GDM1 (cell line): Measurements from ENCODE around the gene MYBPC1.

Source experiments
- DNase-seq: peaks from one replicate; lab custom pipeline; 2025; lab: John Stamatoyannopoulos, UW

The MYBPC1 gene

DNA sequence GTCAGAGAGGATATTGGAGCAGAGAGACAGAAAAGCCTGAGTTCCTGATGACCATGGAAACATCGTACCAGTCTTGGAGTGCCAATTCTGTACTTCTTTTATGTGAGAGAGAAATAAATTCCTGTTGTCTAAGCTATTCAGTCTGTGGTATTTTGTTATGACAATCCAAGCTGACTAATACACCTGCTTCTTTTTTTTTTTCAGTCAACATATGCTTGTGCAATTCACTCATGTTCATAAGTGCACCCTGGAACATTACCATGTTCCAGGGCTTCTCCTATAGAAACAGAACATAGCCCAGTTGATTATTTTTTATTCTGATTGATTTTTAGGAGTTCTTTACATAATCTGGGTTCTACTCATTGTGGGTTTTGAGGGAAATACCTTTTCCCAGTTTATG, 100.9 kb downstream of the MYBPC1 start:
- no peak for DNase-seq

- no peak for DNase-seq
Measured at GRCh38 chr12:101696251-101697196, 101.8 kb downstream of the MYBPC1 start.

DNA sequence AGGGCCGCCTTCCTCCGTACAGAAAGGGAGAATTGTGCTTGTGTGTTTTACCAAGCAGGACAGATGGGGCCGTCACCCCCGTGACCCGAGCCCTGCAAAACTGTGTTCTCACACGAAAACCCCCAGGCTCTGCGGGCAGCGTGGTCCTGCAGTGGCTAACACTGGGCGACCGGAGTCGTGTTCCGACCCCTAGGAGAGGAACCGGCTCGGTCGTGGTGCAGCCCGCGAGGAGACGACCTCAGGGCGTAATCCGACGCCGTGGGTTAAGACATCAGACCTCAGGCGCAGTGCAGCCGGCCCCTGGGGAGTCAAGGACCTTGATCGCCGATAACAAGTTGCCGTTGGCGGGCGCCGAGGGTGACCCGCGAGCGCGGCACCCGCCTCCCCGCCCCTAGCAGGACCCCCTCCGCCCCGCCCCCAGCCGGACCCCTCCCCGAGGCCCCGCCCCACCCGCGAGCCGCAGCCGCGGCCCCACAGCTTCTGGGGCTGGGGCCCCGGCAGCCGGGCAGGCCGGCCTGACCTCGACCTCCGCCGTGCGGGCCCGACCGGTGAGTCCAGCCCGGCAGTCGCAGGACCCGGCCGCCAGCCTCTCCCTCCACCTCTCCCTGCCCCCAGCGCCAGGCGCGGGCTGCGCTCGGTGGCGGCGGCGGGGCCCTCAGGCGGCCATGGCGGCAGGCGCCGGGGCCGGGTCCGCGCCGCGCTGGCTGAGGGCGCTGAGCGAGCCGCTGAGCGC, 102.6 kb downstream of the MYBPC1 start, which contains the start of gene CHPT1:
Gene CHPT1 (plus strand): TSS at position 444 of the 733 bp plus-strand sequence. CDS start 222 bp downstream, at position 666.
- peak; percentile 73 for DNase-seq

DNA sequence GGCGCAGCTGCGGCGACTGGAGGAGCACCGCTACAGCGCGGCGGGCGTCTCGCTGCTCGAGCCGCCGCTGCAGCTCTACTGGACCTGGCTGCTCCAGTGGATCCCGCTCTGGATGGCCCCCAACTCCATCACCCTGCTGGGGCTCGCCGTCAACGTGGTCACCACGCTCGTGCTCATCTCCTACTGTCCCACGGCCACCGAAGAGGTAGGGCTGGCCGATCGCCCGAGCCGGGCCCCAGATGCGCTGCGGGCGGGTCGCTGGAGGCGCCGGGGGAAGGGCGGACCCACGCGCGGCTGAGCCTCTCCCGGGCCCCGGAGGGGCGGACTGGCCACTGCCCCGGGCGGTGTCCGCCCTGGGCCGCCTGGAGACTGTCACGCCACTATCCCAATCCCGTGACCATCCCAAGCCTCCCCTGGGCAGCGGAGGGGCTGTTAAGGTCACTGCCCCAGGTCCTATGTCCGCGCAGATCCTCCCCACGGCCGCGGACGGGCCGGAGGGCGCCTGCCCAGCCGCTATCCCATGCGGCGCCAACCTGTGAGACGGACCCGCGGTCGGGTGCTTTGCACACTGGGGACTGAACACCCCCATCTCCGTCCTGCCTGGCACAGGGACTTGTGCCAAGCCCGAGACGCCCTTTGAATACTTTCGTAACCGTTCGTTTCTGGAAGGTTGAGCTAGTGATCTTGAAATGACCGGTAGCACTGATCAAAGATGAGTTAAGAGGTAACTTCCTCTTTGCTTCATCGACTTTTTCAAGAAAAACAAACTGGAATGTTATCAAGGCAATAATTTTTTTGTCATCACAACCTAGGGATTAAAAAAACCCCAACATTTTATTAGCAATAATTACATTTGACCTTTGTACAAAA, 103.4 kb downstream of the MYBPC1 start:
- DNase-seq, result no peak

GRCh38 chr12:101698800-101699347, 104.1 kb downstream of the MYBPC1 start:
- no peak for DNase-seq

GRCh38 chr12:101700299-101700820, 105.6 kb downstream of the MYBPC1 start:
- no peak for DNase-seq

DNA sequence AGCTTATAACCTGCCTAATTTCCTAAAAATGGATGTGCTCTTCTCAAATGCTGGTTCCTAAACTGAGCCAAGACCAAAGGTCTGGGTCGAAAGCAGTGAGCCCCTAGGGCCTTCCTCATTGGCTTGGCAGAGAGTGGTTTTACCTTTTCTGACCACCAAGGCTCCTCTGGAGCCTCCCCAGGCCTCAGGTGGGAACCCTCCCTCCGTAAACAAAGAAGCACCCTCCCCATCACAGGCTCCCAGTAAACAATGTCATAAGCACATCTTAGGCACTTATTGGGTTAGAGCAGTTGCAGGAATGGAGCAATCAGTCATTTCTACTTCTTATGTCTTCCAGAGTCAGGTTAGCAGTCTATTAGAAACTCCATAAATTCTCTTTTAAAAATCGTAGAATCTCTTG, 108.7 kb downstream of the MYBPC1 start:
- no peak for DNase-seq

- no peak for DNase-seq
Measured at GRCh38 chr12:101706403-101706802, 111.6 kb downstream of the MYBPC1 start.

- no peak for DNase-seq
Measured at GRCh38 chr12:101707131-101707782, 112.5 kb downstream of the MYBPC1 start.

GRCh38 chr12:101710288-101710687, 115.5 kb downstream of the MYBPC1 start:
- no peak for DNase-seq

DNA sequence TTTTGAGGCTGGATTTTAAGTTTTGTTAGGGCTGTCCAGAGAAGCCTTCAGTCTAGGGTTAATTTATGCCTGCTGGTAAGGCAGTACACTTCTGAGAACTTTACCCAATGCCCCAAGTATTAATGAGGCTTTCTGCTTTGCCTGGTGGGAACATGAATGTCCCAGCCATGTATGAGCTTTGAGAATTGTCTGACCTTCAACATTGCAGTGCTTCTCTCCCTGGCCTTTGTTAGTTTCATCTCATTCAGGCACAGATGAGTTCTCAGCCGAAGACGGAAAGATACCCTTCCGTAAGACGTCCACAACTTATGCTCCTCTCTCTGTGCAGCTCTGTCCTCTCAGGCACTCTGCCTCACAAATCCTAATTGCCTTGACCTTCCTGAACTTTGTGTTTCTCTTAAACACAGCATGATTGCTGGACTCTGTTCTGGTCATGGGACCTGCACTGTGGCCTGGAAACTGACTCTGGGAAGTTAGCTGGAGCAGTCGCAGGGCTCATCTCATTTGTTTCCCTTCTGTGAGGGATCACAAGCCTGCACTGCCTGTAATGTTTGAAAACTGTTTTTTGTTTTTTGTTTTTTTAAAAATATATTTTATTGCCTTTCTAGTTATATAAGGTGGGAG, 118.4 kb downstream of the MYBPC1 start:
- no peak for DNase-seq

GRCh38 chr12:101713930-101714329, 119.2 kb downstream of the MYBPC1 start:
- DNase-seq, result no peak

GRCh38 chr12:101714877-101715444, 120.2 kb downstream of the MYBPC1 start:
- DNase-seq, result no peak

DNA sequence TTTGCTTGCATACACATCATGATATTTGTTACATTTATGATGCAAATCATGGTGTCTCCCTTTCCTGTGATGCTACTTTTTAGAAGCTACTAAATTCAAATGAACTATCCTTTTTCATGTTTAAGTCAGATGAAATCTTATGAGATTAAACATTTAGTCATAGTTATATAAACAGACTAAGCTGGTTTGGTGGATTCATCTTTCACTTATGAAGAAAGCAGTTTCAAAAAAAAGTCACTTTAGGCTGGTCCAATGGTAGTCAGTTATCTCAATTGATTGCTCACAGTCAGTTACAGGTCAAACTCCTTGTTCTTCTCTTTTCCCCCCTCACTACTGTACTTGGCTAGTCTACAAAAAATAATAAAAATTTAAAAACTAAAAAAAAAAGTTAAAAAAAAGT, 124.8 kb downstream of the MYBPC1 start:
- no peak for DNase-seq

DNA sequence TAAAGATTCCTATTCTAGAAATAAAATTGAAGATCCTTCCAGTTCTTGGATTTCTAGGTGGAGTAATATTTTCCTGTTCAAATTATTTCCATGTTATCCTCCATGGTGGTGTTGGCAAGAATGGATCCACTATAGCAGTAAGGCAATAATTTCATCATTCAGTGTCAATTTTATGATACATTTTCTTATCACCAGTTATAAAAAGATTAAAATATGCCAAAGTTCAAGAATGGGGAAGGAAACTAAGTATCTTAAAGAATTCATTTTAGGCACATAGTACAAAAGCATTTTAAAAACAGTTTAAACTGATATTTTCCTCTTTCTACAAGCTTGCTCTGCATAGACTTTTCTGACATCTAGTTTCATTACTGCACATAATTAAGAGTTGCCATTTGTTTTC, 125.3 kb downstream of the MYBPC1 start:
- DNase-seq, result no peak

DNA sequence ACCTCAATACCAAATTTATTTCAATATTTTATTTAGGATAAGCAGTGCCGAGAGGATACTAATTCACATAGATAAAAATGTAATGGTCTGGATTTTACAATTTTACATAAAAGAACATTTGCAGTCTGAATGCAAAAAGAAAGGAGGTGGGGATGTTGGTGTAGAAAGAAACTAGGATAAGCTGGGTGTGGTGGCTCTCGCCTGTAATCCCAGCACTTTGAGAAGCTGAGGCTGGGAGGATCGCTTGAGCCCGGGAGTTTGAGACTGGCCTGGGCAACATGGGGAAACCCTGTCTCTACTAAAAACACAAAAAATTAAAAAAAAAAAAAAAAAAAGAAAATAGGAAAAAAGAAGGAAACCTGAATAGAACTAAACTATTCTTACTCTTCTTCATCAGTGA, 127.6 kb downstream of the MYBPC1 start:
- no peak for DNase-seq

DNA sequence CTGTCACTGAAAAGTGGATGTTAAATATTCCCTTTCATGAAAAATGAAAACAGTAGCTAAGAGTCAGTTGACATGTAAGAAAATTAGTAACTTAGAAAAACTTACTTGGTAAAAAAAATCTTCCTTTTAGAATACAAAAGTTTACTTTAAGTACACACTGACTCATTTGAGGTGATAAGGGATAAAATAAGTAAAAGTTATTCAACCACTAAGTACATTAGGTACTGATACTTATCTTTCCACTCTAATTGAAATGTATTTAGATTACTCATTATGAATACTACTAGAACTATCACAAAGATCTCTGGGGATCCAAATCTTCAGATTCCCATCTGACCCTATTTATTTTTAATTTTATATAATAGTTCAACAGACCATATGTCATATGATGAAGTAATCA, 132.3 kb downstream of the MYBPC1 start:
- no peak for DNase-seq

DNA sequence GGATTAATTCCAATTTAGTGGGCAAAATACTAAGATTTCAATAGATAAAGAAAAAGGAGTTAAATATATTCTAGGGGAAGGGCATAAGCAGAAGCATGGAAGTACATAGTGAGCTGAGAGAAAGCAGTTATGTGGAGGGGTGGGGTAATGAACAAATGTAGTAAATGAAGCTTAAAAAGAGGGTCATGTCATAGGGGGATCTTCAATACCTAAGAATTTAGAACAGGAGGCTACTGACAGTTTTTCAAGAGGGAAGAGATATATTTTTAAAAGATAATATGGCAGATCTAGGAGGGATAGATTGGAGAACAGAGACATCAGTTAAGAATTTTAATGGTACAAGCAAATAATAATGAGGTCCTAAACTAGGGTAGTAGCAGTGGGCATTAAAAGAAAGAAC, 135.1 kb downstream of the MYBPC1 start:
- DNase-seq, result no peak

- DNase-seq, result no peak
Measured at GRCh38 chr12:101732318-101732717, 137.5 kb downstream of the MYBPC1 start.

DNA sequence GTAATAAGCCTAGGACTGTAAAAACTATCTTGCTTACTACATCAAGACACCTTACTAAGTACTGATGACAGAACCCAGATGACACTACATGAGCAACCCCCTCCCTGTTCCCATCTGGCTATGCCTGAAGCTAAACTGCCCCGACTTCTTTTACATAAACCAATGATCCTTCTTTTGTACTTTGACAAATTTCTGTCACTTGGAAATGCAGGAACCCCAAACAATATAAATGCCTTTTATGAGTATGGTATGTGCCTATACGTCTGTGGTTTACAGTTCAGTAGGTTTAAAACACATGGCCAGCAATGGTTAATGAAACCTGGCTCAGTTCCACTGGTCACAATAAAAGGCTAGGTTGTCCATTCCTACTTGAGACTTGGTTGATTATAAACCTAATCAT, 138.4 kb downstream of the MYBPC1 start:
- no peak for DNase-seq
